ENCODE data around the gene RNPEP. TPM values are rescaled to one million over a fixed set of nuclear protein-coding genes. Genes with fewer than 3 reads are reported as not detected.

Gene RNPEP, protein sequence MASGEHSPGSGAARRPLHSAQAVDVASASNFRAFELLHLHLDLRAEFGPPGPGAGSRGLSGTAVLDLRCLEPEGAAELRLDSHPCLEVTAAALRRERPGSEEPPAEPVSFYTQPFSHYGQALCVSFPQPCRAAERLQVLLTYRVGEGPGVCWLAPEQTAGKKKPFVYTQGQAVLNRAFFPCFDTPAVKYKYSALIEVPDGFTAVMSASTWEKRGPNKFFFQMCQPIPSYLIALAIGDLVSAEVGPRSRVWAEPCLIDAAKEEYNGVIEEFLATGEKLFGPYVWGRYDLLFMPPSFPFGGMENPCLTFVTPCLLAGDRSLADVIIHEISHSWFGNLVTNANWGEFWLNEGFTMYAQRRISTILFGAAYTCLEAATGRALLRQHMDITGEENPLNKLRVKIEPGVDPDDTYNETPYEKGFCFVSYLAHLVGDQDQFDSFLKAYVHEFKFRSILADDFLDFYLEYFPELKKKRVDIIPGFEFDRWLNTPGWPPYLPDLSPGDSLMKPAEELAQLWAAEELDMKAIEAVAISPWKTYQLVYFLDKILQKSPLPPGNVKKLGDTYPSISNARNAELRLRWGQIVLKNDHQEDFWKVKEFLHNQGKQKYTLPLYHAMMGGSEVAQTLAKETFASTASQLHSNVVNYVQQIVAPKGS
- total RNA-seq: 51.4 and 53.9 TPM in 2 replicates
- long read RNA-seq, partial matches to known transcripts: 18 of 35 reads
- long read RNA-seq, other reads (novel, unspliced or antisense): 15 of 35 reads

DNA sequence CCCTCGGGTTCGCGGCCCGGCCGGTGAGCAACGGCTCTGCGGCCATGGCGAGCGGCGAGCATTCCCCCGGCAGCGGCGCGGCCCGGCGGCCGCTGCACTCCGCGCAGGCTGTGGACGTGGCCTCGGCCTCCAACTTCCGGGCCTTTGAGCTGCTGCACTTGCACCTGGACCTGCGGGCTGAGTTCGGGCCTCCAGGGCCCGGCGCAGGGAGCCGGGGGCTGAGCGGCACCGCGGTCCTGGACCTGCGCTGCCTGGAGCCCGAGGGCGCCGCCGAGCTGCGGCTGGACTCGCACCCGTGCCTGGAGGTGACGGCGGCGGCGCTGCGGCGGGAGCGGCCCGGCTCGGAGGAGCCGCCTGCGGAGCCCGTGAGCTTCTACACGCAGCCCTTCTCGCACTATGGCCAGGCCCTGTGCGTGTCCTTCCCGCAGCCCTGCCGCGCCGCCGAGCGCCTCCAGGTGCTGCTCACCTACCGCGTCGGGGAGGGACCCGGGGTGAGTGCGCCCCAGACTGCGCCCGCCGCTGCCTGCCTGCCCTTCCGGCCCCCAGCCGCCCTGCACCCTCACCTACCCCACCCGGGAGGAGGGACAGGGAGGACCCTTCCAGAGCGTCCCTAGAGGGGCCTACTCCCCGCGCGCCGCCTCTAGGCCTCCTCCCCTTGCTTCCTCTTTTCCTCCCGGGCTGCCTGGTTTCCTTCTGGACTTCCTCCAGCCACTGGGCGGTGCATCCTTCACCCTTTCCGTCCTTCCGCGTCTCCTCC lies at the start of gene RNPEP:
Gene RNPEP, plus strand, starts transcription at position 26 of the 757 bp plus-strand sequence. Its CDS starts 19 bp downstream, at position 45.
- Mint-ChIP-seq H3K4me1 (ENCODE audit: unreplicated experiment) (peaks cover 22% of the 10 kb centered on the region), H3K36me3 (ENCODE audit: unreplicated experiment) (no peaks in the 10 kb centered on the region), H3K9me3 (ENCODE audit: unreplicated experiment) (no peaks in the 10 kb centered on the region), H3K4me3 (ENCODE audit: unreplicated experiment) (peak within 1 kb of the TSS; percentile 96), H3K27me3 (ENCODE audit: unreplicated experiment) (no peaks in the 10 kb centered on the region), H3K27ac (ENCODE audit: unreplicated experiment) (peak within 1 kb of the TSS; percentile 89)
- DNase-seq (ENCODE audit: extremely low spot score, unreplicated experiment): peak; percentile 92
- TF ChIP-seq, protein P1, sequence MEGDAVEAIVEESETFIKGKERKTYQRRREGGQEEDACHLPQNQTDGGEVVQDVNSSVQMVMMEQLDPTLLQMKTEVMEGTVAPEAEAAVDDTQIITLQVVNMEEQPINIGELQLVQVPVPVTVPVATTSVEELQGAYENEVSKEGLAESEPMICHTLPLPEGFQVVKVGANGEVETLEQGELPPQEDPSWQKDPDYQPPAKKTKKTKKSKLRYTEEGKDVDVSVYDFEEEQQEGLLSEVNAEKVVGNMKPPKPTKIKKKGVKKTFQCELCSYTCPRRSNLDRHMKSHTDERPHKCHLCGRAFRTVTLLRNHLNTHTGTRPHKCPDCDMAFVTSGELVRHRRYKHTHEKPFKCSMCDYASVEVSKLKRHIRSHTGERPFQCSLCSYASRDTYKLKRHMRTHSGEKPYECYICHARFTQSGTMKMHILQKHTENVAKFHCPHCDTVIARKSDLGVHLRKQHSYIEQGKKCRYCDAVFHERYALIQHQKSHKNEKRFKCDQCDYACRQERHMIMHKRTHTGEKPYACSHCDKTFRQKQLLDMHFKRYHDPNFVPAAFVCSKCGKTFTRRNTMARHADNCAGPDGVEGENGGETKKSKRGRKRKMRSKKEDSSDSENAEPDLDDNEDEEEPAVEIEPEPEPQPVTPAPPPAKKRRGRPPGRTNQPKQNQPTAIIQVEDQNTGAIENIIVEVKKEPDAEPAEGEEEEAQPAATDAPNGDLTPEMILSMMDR (IDR thresholded peaks at IDR 0.05): peak; percentile 25

DNA sequence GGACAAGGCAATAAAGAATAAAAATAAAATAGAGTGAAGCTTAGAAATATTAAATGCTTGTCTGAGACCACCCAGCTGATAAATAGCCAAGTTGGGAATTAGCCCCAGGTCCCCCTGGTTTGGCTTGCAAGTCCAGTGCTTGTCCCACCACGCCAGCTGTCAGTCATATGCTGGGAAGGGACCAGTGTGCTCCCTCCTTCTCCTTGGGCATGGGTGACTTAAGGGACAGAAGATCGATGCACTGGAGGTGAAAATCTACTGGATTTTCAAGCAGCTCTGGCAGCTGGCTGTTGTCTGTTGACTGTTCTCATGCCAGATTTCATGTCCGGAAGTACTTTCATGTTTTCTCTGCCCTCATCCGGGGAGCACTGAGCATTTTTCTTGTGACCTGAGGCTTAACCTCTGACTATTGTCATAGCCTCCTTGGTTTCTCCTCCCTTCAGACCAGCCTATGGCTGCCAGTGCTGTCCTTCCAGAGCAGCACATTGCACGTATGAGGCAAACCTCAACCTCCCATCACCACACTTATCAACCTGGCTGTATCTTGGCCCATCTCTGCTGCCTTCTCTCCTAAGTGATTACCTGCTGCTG lies 48.5 kb upstream of the RNPEP start:
- Mint-ChIP-seq H3K27me3 (ENCODE audit: unreplicated experiment) (no peaks in the 10 kb centered on the region), H3K4me1 (ENCODE audit: unreplicated experiment) (peaks cover 36% of the 10 kb centered on the region), H3K9me3 (ENCODE audit: unreplicated experiment) (no peaks in the 10 kb centered on the region), H3K4me3 (ENCODE audit: unreplicated experiment) (no peak overlapping the region), H3K27ac (ENCODE audit: unreplicated experiment) (peak overlapping the region; percentile 82), H3K36me3 (ENCODE audit: unreplicated experiment) (peaks cover 4% of the 10 kb centered on the region)
- TF ChIP-seq, protein P1 (IDR thresholded peaks at IDR 0.05): no peak
- DNase-seq (ENCODE audit: extremely low spot score, unreplicated experiment): no peak

DNA sequence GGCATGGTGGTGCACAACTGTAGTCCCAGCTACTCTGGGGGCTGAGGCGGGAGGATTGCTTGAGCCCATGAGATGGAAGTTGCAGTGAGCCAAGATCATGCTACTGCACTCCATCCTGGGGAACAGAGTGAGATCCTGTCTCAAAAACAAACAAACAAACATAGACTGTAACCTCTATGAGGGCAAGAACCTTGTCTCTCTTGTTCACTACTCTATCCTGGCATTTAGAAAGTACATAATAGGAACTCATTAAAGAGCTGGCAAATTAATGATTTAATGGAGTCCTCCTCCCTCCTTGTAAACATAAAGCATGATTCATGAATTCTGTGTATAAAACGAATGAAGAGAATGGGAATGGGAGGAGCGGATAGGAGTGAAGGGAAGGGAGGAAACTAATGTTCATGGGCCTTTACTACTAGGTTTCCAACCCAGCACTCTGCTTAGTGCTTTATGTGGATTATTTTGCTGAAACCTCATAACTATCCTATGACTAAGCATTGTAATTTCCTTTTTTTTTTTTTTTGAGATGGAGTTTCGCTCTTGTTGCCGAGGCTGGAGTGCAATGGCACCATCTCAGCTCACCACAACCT lies 44.7 kb upstream of the RNPEP start:
- Mint-ChIP-seq H3K4me3 (ENCODE audit: unreplicated experiment) (no peak overlapping the region), H3K9me3 (ENCODE audit: unreplicated experiment) (no peaks in the 10 kb centered on the region), H3K27ac (ENCODE audit: unreplicated experiment) (peak overlapping the region; percentile 87), H3K27me3 (ENCODE audit: unreplicated experiment) (no peaks in the 10 kb centered on the region), H3K36me3 (ENCODE audit: unreplicated experiment) (peaks cover 3% of the 10 kb centered on the region), H3K4me1 (ENCODE audit: unreplicated experiment) (peaks cover 52% of the 10 kb centered on the region)
- TF ChIP-seq, protein P1 (IDR thresholded peaks at IDR 0.05): no peak
- DNase-seq (ENCODE audit: extremely low spot score, unreplicated experiment): no peak

DNA sequence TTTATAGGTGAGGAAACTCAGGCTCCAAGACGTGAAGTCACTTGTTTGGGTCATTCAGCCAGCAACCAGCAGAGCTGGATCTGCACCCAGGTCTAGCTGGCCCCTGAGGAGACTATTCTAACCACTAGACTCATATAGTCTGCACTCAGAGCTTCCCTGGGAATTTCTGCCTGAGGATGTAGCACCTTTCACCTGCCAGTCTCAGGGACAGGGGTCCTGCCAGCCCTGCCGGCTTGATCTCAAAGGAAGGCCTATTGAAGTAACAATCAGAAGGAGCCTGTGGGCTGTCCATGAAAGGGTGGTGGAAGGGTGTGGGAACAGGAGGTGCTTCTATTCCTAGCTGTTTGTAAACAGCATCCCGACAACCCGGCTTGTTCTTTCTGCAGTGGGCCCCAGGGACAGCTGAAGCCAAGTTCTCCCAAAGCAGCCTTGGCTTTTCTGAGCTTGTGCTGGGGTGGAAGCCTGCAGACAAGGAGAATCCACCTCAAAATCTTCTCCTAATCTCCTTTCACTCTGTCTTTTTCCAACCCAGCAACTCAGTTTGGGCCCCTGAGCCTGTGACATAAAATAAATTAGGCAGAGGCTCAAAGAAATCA lies 43.9 kb upstream of the RNPEP start:
- H3K4me1 Mint-ChIP-seq (ENCODE audit: unreplicated experiment): peaks cover 57% of the 10 kb centered on the region
- H3K4me3 Mint-ChIP-seq (ENCODE audit: unreplicated experiment): no peak overlapping the region
- no peak for DNase-seq (ENCODE audit: extremely low spot score, unreplicated experiment)
- no peaks in the 10 kb centered on the region for H3K9me3 Mint-ChIP-seq (ENCODE audit: unreplicated experiment)
- H3K36me3 Mint-ChIP-seq (ENCODE audit: unreplicated experiment): peaks cover 2% of the 10 kb centered on the region
- no peaks in the 10 kb centered on the region for H3K27me3 Mint-ChIP-seq (ENCODE audit: unreplicated experiment)
- peak overlapping the region; percentile 87 for H3K27ac Mint-ChIP-seq (ENCODE audit: unreplicated experiment)
- TF ChIP-seq, protein P1 (IDR thresholded peaks at IDR 0.05): no peak
